H7 (cell line): ENCODE measurements around the gene ABCA4. TPM values are rescaled to one million over a fixed set of nuclear protein-coding genes. Genes with fewer than 3 reads are reported as not detected.

Experiments
- DNase-seq: peaks from one replicate; pipeline ENCODE4 v3.0.0; 2012
- H3K27me3 ChIP-seq: 2 replicates; pipeline ENCODE4 v1.6.0; 2011; ENCODE audit warnings: mild to moderate bottlenecking, low read length; ENCODE audit not compliant: control insufficient read depth, insufficient read depth
- H3K36me3 ChIP-seq: replicated peaks from 2 replicates; pipeline ENCODE4 v1.5.1; 2011; ENCODE audit warnings: low read length; ENCODE audit not compliant: control insufficient read depth, insufficient read depth
- H3K4me3 ChIP-seq: 2 replicates; pipeline ENCODE4 v1.5.1; 2011; ENCODE audit warnings: low read depth, mild to moderate bottlenecking, control low read depth, low read length, moderate library complexity; ENCODE audit not compliant: insufficient read depth
- total RNA-seq: library from RNA; depleted of rRNA; stranded (reverse); fragments of >200 nt; shearing (Covaris generic); gene quantifications from 2 replicates; pipeline ENCODE4 v1.2.3, GENCODE V29; 2014

The ABCA4 gene
- total RNA-seq, 1 experiment from 2014 or later, result 0.24 TPM

GRCh38 chr1:94117259-94117851, 3.6 kb downstream of the ABCA4 start:
- no peak overlapping the region for H3K4me3 ChIP-seq
- peak; percentile 7 for DNase-seq
- H3K27me3 ChIP-seq, result peaks cover 3% of the 10 kb centered on the region
- H3K36me3 ChIP-seq, result no peaks in the 10 kb centered on the region

DNA sequence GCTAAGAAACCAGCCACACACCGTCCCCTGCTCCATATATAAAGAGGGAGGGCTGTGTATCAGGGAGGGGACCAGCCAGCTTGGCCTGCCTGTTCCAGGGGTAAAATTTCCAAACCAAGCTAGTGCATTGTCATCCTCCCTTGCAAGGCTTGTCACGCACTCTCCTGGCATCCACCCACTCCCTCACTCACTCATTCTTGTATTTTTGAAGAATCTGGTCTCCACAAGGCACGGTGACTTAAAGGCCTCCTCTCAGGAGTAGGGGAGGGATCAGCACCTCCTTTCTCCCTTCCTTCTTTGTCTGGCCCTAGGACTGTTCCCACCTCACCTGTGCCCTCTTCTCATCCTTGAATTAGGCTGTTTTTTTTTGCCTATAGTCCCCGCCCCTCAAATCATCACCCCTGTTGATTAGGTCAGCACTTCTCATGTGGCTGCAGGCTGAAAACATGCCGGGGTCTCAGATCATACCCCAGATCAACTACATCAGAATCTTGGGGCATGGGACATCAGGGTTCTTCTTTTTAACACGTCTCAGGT, 5.0 kb downstream of the ABCA4 start:
- no peak overlapping the region for H3K4me3 ChIP-seq
- peak; percentile 15 for DNase-seq
- H3K27me3 ChIP-seq, result peaks cover 8% of the 10 kb centered on the region

DNA sequence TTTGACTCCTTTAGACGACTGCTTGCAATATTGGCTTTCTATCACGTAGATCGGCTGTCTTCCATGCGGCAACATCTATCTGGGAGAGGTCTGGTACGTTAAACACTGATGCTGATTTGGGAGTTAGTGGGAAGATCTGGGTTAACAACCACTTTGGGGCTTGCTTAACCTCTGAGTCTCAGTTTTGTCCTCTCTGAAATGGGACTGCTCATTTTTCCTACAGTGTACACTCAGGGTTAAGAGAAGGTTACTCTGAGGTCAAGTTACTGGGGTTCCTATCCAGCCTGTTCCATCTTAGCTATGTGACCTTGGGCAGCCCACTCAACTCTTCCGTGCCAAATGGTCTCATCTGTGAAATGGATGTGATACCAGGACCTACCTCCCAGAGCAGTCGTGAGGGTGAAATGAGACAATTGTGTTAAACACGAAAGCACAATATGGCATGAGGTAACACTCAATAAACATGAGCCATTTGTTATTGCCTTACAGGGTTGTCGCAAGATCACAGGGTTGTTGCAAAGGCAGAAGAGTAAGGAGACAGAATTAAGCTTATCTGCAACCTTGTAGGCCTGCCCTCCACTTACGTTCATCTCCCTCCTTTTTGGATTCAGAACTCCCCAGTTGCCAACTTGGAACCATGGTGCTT, 5.6 kb downstream of the ABCA4 start:
- Histone ChIP-seq H3K4me3 (no peak overlapping the region), H3K27me3 (peaks cover 11% of the 10 kb centered on the region), H3K36me3 (no peaks in the 10 kb centered on the region)
- DNase-seq, result no peak

More for the DNA sequence above, 5.0 kb downstream of the ABCA4 start:
- no peaks in the 10 kb centered on the region for H3K36me3 ChIP-seq

DNA sequence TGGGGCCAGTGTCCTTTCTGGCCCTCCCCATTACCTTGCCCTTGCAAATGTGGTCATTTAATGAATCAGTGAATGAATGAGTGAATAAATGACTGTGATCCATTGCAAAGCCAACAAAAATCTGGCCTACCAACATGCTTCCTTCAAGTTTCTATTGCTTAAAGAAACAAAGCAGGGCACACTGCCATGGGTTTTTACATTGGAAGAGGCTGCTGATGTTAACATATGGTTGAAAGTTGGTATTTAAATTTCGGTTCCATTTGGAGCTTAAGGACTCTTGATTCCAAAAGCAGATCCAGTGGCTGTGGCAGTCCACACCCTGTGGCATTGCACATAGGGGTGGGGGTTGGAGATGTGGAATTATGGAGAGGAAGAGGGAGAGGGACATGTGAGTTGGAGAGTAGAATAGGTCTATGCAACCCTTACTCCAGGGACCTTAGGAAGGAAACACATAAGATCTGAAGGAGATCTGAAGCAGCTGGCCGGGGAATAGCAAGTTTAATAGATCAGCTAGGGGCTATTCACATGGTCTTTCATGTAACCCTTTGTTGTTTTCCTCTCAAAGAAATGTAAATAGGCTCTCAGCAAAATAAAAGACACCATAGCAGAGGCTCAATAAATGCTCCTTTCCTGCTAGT, 7.2 kb downstream of the ABCA4 start:
- Histone ChIP-seq H3K36me3 (no peaks in the 10 kb centered on the region), H3K27me3 (peaks cover 11% of the 10 kb centered on the region), H3K4me3 (no peak overlapping the region)
- DNase-seq, result peak; percentile 51

DNA sequence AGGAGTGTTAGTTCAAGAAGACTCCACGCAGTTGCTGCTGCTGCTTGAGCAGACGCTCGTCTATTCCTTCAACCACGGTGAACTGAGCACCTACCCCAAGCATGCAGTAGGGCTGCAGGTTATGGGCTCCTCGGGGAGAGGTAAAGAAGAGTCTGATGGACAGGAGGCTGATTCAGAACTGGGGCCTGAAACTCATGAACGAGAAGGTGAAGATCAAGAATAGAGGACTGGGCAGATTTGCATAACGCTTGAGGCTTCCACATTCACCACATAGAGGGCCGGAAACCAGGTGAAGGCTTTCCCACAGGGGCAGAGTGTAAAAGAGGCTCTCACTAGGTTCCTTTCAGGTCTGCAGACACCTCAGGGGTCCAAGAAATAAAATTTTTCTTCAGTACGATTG, 9.1 kb downstream of the ABCA4 start:
- no peak for DNase-seq

DNA sequence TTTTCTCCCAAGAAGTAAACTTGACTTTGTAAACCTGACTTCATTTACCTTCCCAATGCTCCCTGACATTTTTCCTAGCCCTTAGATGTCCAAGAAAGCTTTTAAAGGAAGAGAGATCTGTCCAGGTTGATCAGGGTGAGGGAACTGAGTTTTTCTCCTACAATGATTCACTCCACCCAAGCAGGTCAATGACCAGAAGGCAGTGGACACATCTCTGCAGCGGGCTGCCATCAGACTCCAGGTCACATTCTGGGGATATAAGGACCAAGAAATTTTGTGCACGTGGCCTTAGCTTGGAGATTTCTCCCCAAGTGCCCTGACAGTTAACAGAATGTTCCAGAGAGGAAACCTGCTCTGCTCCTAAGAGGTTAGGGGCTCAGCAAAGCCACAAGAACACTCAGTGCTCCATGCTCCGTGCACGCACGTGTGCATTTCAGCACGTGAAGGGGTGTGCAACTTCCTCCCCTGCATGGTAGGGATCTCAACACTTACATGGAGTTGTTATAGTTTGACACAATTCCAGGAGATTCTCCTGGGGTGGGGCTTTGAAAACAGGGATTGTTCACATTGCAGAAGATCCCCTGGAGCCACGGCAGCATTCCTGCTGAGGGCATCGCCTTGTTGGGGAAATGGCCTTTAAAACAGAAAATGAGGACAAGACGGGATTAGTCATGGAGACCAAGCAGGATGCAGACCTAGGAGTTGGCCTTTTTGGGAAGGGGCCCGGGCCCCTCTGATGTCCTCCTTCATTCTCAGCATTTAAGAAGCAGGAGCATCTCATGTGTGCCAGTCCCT, 9.8 kb downstream of the ABCA4 start:
- Histone ChIP-seq H3K4me3 (no peak overlapping the region), H3K36me3 (no peaks in the 10 kb centered on the region), H3K27me3 (peaks cover 11% of the 10 kb centered on the region)
- DNase-seq, result no peak

More for the DNA sequence above, 9.1 kb downstream of the ABCA4 start:
- peaks cover 11% of the 10 kb centered on the region for H3K27me3 ChIP-seq
- H3K36me3 ChIP-seq, result no peaks in the 10 kb centered on the region
- H3K4me3 ChIP-seq, result no peak overlapping the region

DNA sequence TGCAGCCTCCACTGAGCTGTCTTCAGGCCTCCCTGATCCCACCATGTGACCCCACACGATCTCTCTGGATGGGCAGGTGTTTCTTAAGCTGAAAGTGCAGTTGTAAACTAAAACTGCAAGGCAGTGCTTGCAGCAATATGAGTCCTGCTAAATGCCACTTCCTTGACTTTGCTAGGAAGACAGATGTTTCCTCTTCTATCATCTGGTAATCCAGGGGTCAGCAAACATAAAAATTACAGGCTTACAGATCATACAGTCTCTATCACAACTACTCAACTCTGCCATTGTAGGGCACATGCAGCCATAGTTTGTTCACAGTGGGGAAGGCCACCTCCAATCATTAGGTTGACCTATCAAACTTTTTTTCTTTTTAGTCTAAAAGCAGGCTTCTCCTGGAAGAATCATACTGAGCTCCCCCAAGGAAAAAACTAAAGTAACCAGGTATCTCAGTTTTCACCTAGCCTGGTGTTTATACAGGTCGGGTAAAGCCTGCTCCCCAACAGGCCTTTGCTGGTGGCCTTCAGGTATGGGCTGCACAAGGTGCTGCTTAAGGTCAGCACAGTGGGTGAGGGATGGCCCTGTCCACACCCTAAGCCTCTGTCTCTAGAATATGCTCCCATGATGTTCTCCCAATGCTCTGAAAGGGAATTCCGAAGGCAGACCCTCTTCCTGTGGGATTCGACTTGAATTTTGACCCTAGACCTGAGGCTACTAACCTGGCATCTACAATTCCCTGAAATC, 10.8 kb downstream of the ABCA4 start:
- no peak for DNase-seq
- Histone ChIP-seq H3K4me3 (no peak overlapping the region), H3K27me3 (peaks cover 13% of the 10 kb centered on the region), H3K36me3 (no peaks in the 10 kb centered on the region)

GRCh38 chr1:94109478-94109877, 11.5 kb downstream of the ABCA4 start:
- Histone ChIP-seq H3K4me3 (no peak overlapping the region), H3K27me3 (peaks cover 9% of the 10 kb centered on the region)
- no peak for DNase-seq

DNA sequence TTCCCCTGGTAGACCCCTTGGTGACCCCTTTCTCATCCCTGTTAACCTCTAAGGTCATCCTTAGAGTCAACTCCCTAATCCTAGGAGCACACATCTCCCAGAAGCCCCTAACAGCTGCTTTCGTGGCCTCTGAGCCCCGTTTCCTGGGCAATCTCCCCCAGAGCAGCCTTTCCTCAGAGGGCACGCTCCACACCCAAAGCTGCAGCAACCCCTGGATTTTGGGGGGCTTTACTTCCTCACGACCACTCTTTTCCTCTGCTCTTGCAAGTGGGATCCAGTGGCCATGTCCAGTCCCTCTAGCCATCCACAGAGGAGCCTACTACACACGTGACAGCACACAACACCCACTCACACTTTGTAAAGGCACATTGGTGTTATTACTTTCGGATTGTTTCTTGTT, 13.8 kb downstream of the ABCA4 start:
- peaks cover 11% of the 10 kb centered on the region for H3K27me3 ChIP-seq
- H3K4me3 ChIP-seq, result no peak overlapping the region
- DNase-seq, result no peak

More at GRCh38 chr1:94109478-94109877, 11.5 kb downstream of the ABCA4 start:
- no peaks in the 10 kb centered on the region for H3K36me3 ChIP-seq

GRCh38 chr1:94106716-94107115, 14.2 kb downstream of the ABCA4 start:
- peaks cover 9% of the 10 kb centered on the region for H3K27me3 ChIP-seq
- no peaks in the 10 kb centered on the region for H3K36me3 ChIP-seq
- DNase-seq, result no peak
- no peak overlapping the region for H3K4me3 ChIP-seq

More for the DNA sequence above, 13.8 kb downstream of the ABCA4 start:
- H3K36me3 ChIP-seq, result no peaks in the 10 kb centered on the region

- Histone ChIP-seq H3K4me3 (no peak overlapping the region), H3K36me3 (no peaks in the 10 kb centered on the region), H3K27me3 (peaks cover 7% of the 10 kb centered on the region)
- no peak for DNase-seq
Measured at GRCh38 chr1:94105957-94106529, 14.9 kb downstream of the ABCA4 start.

GRCh38 chr1:94105581-94105952, 15.4 kb downstream of the ABCA4 start:
- H3K27me3 ChIP-seq, result peaks cover 5% of the 10 kb centered on the region
- DNase-seq, result peak; percentile 68
- no peaks in the 10 kb centered on the region for H3K36me3 ChIP-seq
- no peak overlapping the region for H3K4me3 ChIP-seq

DNA sequence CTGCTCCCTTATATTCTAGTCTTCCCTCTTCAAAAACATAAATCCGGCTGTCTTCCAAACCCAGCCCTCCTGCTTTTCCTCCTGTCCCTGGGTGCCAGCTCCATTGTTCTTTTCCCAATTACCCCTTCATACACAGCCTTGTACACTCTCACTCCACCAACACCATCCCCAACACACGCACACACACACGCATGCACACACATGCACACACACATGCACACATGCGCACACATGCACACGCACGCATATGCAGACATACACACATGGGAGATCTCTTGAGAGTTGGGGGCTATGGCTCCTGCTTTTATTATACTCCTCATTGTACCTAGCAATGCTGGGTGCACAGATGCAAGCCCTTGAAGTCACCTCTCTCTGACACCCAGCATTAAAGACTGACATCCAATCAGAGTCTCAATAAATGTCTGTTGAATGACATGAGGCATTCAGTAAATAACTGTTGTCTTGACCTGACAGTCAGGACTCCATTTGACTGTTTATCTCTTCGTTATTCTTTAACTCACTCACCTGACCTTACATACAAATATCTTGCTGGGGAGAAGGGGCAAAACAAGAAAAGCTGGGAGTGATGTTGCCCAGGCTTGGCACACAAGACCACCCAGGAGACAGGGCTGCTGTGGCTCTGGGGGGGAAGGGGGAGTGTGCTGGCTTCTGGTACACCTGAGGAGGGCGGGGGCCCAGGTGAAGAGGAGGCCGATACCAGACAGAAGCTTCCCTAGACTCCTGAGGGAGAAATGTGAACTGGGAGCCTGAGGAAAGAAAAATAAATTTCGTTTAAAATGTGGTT, 16.0 kb downstream of the ABCA4 start:
- no peak for DNase-seq
- H3K36me3 ChIP-seq, result no peaks in the 10 kb centered on the region
- no peak overlapping the region for H3K4me3 ChIP-seq
- peaks cover 4% of the 10 kb centered on the region; the same call in 1 of the 2 replicates for H3K27me3 ChIP-seq
